Uterus (tissue), 4 donors: ENCODE measurements around the gene GMEB2. TPM values are rescaled to one million over a fixed set of nuclear protein-coding genes. Genes with fewer than 3 reads are reported as not detected.

Experiments used
- DNase-seq, 2 donors: peaks; one replicate each; pipeline ENCODE4 v3.0.0-alpha.2; 2019 to 2020
- H3K27ac ChIP-seq, 2 donors: fragments of 200-600 bp; sonication (generic); 1 replicate in 1 of 2; 2 replicates in 1 of 2; pipeline ENCODE4 v1.5.1; 2016 to 2018
- H3K27me3 ChIP-seq, 2 donors: fragments of 200-600 bp; sonication (generic); one replicate each; pipeline ENCODE4 v1.5.1; 2018 to 2019; ENCODE audit warnings: control low read depth in 1 of 2
- H3K36me3 ChIP-seq, 2 donors: fragments of 200-600 bp; sonication (generic); one replicate each; pipeline ENCODE4 v1.5.1; 2019; ENCODE audit warnings: control low read depth in 1 of 2
- H3K4me1 ChIP-seq, 2 donors: fragments of 200-600 bp; sonication (generic); one replicate each; pipeline ENCODE4 v1.5.1; 2018 to 2019; ENCODE audit warnings: control low read depth in 1 of 2
- H3K4me3 ChIP-seq, 2 donors: fragments of 200-600 bp; sonication (generic); 1 replicate in 1 of 2; 2 replicates in 1 of 2; pipeline ENCODE4 v1.5.1; 2018 to 2019; ENCODE audit warnings: mild to moderate bottlenecking in 1 of 2
- H3K9me3 ChIP-seq, 2 donors: fragments of 200-600 bp; sonication (generic); one replicate each; pipeline ENCODE4 v1.5.1; 2019; ENCODE audit warnings: control low read depth in 1 of 2
- POLR2A ChIP-seq, 2 donors: fragments of 450-650 bp; IDR thresholded peaks; one replicate each; pipeline ENCODE4 v1.6.1; 2016; ENCODE audit warnings: antibody characterized with exemption in 2 of 2, mild to moderate bottlenecking in 1 of 2, moderate library complexity in 1 of 2
- intact Hi-C: fragments of 100-400 bp; cut with DNase I; formaldehyde crosslinking; loops from one replicate; pipeline ENCODE4 v1.15.1; 2023; ENCODE audit warnings: low total_unique reads
- total RNA-seq, 4 donors: library from RNA; depleted of rRNA in 3 of 4; stranded (reverse); fragments of >200 nt in 3 of 4; gene quantifications; one replicate each; pipeline versions ENCODE4 v1.1.0 to v1.2.4, GENCODE V29; 2014 to 2023
- TF ChIP-seq, protein P1 (sequence below), 4 experiments: fragments of 200-600 bp in 2 of 4; fragments of 450-650 bp in 2 of 4; sonication (generic) in 2 of 4; IDR thresholded peaks; one replicate each; pipeline ENCODE4 v1.5.1; 2016 to 2019; ENCODE audit warnings: antibody characterized with exemption in 4 of 4, mild to moderate bottlenecking in 2 of 4, moderate library complexity in 1 of 4
- donor health status: DM: yes; HTN: yes; CAD: no.

Gene GMEB2
- total RNA-seq, 4 donors from 2014 or later = 2.1 to 24.8 (median 11.5) TPM

DNA sequence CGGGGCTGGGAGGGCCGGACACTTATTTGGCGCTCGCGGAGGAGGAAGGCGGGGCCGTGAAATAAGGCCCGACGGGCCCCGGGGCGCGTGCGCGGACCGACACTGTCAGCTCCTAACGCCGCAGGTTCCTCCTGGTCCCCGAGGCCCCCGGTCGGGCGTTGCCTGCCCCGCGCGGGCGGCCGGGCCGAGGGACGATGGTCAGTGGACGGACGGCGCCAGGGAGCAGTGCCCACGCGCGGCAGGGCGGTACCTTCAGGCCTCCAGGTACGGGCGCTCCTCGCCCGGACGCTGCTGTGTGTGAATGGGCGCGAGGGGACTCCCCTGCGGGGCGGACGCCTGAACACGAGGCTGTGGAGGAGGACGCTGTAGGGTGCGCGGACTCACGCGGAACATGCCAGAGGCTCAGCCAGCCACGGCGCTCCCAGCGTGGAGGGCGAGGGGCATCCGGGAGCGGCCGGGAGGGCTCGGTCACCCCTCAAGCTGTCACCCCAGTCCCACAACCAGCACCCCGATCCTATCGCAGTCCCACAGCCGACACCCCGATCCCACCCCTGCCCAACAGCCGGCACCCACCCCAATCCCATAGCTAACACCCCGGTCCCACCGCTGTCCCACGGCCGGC is 339 bp upstream of the GMEB2 start:
- TF ChIP-seq POLR2A (IDR thresholded peaks at IDR 0.05) = peak; percentile 60 to 83
- TF ChIP-seq, protein P1, sequence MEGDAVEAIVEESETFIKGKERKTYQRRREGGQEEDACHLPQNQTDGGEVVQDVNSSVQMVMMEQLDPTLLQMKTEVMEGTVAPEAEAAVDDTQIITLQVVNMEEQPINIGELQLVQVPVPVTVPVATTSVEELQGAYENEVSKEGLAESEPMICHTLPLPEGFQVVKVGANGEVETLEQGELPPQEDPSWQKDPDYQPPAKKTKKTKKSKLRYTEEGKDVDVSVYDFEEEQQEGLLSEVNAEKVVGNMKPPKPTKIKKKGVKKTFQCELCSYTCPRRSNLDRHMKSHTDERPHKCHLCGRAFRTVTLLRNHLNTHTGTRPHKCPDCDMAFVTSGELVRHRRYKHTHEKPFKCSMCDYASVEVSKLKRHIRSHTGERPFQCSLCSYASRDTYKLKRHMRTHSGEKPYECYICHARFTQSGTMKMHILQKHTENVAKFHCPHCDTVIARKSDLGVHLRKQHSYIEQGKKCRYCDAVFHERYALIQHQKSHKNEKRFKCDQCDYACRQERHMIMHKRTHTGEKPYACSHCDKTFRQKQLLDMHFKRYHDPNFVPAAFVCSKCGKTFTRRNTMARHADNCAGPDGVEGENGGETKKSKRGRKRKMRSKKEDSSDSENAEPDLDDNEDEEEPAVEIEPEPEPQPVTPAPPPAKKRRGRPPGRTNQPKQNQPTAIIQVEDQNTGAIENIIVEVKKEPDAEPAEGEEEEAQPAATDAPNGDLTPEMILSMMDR (IDR thresholded peaks at IDR 0.05) = no peak
- H3K27me3 ChIP-seq = no peaks in the 10 kb centered on the region
- H3K9me3 ChIP-seq = no peaks in the 10 kb centered on the region
- DNase-seq = peak; percentile 94 to 95
- peak overlapping the region; percentile 51 to 65 for H3K4me3 ChIP-seq
- no peaks in the 10 kb centered on the region for H3K36me3 ChIP-seq
- peak overlapping the region; percentile 94 to 99 for H3K27ac ChIP-seq
- intact Hi-C loops = no loop called here
- H3K4me1 ChIP-seq = peaks cover 0 to 7% of the 10 kb centered on the region in 2 donors

DNA sequence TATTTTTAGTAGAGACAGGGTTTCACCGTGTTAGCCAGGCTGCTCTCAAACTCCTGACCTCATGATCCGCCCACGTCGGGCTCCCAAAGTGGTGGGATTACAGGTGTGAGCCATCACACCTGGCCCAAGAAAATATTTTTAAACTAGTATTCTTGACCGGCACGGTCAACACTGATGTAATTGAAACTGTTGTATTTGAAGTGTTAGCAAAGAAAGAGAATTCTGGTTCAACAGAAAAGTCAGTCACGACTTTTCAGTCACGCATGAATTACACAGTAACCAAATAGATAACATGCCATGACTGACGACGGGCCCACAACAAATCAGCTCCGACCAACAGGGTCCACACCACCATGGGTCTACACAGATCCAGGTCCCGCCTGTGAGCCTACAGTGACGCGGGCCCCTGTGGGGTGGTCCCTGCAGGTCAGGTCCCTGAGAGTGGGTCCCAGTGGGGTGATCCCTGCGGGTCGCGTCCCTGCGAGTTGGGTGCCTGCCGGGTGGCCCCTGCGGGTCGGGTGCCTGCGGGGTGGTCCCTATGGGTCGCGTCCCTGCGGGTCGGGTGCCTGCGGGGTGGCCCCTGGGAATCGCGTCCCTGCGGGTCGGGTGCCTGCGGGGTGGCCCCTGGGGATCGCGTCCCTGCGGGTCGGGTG is 1.0 kb downstream of the GMEB2 start:
- Histone ChIP-seq H3K27me3 (no peaks in the 10 kb centered on the region), H3K4me1 (peaks cover 0 to 7% of the 10 kb centered on the region in 2 donors), H3K27ac (peak overlapping the region; percentile 98 to 99), H3K9me3 (no peaks in the 10 kb centered on the region), H3K36me3 (no peaks in the 10 kb centered on the region), H3K4me3 (peak overlapping the region; percentile 58 to 65)
- intact Hi-C loops = no loop called here
- peak in 1 of 2 donors; percentile 36 for DNase-seq
- TF ChIP-seq, protein P1 (IDR thresholded peaks at IDR 0.05) = no peak
- TF ChIP-seq POLR2A (IDR thresholded peaks at IDR 0.05) = no peak

DNA sequence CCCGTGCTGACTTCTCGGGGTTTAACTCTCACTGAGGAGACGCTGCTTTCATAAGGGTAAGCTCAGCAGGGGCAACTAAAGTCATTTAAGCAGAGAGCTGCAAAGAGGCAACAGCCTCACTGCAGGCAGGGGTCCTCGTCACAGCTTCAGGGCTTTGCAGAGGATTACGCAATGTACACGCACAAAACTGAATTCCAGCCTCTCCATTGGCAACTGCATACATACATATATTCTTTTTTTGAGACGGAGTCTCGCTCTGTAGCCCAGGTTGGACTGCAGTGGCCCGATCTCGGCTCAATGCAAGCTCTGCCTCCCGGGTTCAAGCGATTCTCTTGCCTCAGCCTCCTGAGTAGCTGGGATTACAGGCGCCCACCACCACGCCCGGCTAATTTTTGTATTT is 2.4 kb downstream of the GMEB2 start:
- no peak for TF ChIP-seq POLR2A (IDR thresholded peaks at IDR 0.05)
- TF ChIP-seq, protein P1 (IDR thresholded peaks at IDR 0.05) = no peak
- no peak overlapping the region for H3K27ac ChIP-seq

DNA sequence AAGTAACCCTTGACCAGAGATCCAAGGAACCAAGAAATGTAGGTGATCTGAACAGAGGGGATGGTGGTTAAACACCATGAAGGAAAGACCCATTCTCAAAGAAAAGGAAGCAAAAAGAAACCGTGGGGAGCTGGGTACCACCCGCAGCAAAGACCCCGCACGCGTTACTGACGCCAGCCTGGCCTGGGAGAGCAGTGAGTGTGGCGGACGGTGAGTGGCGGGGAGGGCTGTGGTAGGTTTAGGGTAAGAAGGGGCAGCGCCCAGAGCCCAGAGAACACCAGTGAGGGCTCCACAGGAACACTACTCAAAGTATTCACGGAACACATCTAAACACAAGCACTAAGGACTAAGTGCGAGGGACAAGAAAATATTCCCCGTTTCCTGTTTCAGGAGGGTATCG is 4.2 kb downstream of the GMEB2 start:
- no peaks in the 10 kb centered on the region for H3K36me3 ChIP-seq
- H3K4me3 ChIP-seq = no peak overlapping the region
- H3K27ac ChIP-seq = no peak overlapping the region
- no peaks in the 10 kb centered on the region for H3K9me3 ChIP-seq
- no peak for DNase-seq
- intact Hi-C loops = no loop called here
- TF ChIP-seq, protein P1 (IDR thresholded peaks at IDR 0.05) = no peak
- TF ChIP-seq POLR2A (IDR thresholded peaks at IDR 0.05) = no peak
- no peaks in the 10 kb centered on the region for H3K4me1 ChIP-seq
- H3K27me3 ChIP-seq = no peaks in the 10 kb centered on the region

More for the DNA sequence above, 2.4 kb downstream of the GMEB2 start:
- intact Hi-C loops = no loop called here
- H3K36me3 ChIP-seq = no peaks in the 10 kb centered on the region
- no peak overlapping the region for H3K4me3 ChIP-seq
- no peaks in the 10 kb centered on the region for H3K9me3 ChIP-seq
- H3K27me3 ChIP-seq = no peaks in the 10 kb centered on the region
- H3K4me1 ChIP-seq = peaks cover 0 to 7% of the 10 kb centered on the region in 2 donors
- DNase-seq = no peak

DNA sequence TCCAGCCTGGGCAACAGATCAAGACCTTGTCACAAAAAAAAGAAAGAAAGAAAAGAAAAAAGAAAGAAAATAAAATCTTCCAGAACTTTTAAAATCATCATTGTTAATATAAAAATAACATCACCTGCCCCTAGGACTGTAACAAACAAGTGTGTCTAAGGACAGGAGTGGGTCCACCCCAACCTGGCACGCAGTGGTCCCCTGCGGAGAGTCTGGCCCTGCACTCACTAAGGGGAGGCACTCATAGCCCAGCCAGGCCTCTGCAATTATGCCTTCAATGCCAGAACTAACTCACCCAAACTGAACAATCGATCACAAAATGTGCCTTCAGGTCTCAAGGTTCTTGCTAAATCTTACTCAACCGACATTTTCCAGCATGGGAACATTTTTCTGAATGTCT is 4.8 kb downstream of the GMEB2 start:
- Histone ChIP-seq H3K4me1 (no peaks in the 10 kb centered on the region), H3K27ac (no peak overlapping the region), H3K36me3 (no peaks in the 10 kb centered on the region), H3K9me3 (no peaks in the 10 kb centered on the region), H3K27me3 (no peaks in the 10 kb centered on the region), H3K4me3 (no peak overlapping the region)
- TF ChIP-seq POLR2A (IDR thresholded peaks at IDR 0.05) = no peak
- TF ChIP-seq, protein P1 (IDR thresholded peaks at IDR 0.05) = no peak
- intact Hi-C loops = no loop called here
- no peak for DNase-seq
